NCI-H2227 (cell line): Measurements from ENCODE around the gene SYS1.
A peak's percentile ranks its signal among the peaks of the same experiment; 100 is the strongest.

ENCODE experiments used
- DNase-seq: peaks from one replicate; lab custom pipeline; 2025; ENCODE audit not compliant: unreplicated experiment; lab: John Stamatoyannopoulos, UW

SYS1 gene

DNA sequence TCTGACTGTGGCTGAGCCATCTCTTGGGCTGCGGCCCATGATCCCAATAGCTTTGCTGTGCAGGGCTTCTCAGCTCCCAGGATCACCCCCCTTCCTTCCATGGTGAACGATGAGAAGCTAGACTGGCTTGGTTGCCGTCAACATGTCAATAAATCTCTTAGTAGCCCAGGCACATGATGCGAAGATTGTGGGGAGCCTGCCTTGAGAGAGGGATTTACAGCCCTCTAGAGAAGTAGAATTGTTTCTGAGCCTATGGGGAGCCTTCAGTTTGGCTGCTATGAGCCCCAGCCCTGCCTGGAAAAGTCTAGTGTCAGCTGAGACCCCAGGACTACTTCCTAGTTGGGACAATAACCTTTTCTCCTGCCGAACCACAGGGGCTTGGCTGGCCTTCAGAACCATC lies 49.7 kb downstream of the SYS1 start:
- DNase-seq: no peak

DNA sequence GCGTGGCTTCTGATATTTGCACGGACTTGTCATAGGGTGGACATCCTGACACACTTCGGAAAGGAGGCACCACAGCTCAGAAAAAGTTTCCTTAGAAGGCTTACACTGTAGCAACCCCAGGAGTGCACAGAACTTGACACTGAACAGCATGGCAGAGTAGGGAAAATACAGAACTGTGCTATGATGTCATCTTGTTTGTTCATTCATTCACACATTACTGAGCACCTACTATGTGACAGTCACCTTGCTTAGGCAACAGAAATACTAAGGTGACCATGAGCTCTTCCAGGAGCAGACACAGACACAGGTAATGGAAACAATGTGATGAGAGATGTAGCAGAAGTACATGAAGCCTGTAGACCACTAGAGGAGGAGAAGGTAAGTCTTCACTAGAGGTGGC lies 50.5 kb downstream of the SYS1 start:
- DNase-seq: no peak

DNA sequence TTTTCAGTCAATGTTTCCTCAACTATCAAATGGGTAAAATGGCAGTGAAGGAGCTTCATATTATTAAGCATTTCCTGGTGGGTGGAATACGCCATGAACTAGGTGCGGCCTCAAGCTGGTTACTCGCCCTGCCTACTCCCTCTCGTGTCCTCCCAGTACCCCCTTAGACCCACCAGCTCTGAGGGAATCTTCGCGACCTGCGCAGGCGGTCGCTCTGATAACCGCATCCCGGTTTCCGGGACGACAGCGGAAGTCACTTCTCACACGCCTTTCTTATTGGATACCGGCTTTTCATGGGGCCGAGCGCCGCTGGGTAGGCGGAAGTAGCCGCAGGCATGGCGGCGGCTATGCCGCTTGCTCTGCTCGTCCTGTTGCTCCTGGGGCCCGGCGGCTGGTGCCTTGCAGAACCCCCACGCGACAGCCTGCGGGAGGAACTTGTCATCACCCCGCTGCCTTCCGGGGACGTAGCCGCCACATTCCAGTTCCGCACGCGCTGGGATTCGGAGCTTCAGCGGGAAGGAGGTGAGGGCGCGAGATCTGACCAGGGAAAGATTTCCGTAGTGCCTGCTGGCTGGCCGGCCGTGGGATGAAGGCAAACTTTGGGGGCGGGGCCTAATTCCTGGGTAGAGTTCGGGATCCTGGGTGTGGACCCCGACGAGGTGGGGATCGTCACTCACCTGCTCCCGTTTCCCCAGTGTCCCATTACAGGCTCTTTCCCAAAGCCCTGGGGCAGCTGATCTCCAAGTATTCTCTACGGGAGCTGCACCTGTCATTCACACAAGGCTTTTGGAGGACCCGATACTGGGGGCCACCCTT lies 53.1 kb downstream of the SYS1 start, which contains the start of gene PIGT:
PIGT (plus strand) TSS at position 320 of the 816 bp plus-strand sequence; CDS start at position 336, 16 bp downstream.
- peak; percentile 94 for DNase-seq

DNA sequence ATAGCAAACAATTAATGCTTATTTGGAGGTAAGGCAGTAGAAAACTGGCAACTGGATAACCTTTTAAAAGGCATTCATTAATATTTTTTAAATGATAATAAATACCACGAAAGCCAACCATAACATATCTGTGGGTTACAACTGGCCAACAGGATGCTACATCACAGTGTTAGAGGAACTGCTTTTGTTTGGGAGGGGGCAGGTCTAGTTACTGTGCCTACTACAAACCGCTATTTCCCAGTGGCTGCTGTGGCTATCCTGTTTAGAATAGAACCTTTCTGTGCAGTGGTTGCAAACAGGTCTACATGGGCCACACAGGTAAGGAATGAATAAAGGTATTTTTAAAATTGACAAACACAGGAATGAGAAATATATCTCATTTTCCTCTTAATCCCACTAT lies 54.0 kb downstream of the SYS1 start:
- no peak for DNase-seq
